NK-92 treated with Interleukin-12 subunit alpha and Interleukin-12 subunit beta, amount 100 ng/mL, for 24 hours (cell line): ENCODE results near the gene MRPL22.
"Not testable (repeated sequence)": the region's sequence is repeated elsewhere in the genome, so short reads cannot be mapped to it uniquely, and the experiment has no call there.

ENCODE experiments used
- DNase-seq: peaks from one replicate; lab custom pipeline; 2025; lab: John Stamatoyannopoulos, UW

The MRPL22 gene

DNA sequence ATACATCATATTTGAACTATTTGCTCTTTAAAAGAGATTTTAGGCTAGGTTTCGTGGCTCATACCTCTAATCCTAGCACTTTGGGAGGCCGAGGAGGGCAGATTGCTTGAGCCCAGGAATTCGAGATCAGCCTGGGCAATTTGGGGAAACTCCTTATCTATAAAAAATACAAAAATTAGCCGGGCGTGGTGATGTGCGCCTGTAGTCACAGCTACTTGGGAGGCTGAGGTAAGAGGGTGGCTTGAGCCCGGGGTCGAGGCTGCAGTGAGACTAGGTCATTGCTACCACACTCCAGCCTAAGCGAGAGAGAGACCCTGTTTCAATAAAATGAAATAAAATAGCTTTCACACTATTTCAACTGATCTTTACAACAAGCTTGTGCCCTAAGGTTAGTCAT lies 500 bp upstream of the MRPL22 start:
- DNase-seq, result no peak

DNA sequence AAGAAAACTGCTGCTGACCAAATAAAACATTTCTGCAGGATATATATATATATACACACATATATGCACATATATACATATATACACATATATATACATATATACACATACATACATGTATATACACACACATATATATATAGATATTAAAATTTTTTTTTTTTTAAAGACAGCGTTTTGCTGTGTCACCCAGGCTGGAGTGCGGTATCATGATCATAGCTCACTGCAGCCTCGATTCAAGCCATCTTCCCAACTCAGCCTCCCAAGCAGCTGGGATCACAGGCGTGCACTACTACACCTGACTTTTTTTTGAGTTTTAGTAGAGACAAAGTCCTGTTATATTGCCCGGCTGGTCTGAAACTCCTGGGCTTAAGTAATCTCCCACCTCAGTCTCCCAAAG lies 2.7 kb downstream of the MRPL22 start:
- no peak for DNase-seq

DNA sequence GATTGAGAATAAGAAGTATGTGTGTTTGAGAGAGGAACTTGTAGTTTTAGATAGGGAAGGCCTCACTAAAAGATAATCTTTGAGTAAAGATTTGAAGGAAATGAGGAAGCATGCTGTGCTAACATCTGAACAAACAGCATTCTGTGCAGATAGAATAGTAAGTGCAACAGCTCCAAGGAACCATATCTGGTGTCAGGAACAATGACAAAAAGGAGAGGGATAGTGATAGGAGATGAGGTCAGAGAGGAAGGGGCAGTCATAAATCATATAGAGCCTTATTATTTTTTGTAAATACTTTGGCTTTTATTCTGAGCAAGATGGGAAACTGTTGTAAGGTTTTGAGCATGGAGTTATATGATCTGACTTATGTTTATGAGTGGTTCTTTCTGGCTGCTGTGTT lies 3.8 kb downstream of the MRPL22 start:
- DNase-seq, result no peak

DNA sequence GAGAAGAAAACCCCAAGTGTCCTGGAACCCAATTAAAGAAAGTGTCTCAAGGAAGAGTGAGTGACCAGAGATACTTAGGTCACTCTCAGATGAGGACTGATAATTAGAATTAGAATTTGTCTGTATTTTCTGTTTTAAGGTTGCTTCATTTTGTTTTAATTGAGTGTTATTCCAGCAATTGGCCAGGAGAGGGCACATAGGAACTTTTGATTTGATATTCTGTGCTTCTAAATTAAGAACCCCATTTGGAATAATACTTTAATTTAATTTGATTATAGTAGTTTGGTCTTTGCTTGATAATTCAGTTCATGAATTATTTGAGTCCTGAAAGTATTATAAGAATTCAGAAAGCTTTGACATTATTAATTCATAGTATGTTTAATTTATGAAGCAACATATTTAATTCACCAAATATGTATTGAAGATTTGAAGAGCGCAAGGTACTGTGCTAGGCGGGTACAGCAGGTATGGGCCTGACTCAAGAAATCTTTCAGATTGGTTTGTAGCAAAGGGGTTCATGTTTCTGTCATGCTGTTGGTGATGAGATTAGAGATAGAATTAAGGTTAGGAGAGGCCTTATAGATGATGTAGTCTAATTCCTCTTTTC lies 4.9 kb downstream of the MRPL22 start:
- DNase-seq, result no peak

DNA sequence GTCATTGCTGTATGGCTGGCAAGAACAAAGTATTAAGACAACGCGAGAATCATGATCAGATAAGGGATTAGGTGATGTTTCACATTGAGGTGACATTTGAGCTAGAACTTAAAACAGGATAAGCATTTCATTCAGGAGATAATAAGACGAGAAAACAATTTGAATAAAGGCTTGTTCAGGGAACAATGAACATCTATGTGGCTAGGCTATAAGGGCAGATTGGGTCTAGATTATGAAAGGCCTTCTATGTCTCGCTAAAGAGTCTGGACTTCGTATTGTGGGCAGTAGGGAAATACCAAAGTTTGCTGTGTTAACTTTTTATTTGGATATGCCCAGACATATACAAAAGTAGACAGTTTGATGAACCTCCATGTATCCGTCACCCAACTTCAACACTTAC lies 6.9 kb downstream of the MRPL22 start:
- no peak for DNase-seq

DNA sequence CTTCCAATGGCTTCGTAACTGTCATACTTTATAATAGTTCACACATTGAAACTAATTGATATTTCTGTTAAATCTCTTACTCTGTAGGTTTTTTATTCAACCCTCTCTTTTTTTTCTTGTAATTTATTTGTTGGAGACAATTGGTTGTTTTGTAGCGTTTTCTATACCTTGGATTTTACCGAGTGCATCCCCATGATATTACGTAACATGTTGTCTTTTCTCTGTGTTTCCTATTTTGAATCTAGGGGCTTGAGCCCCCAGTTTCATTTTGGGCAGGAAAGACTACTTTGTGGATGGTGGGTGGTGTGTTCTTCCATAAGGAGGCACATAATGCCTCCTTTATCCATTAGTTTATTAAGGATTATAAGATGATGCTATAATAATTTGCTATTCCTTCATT lies 7.4 kb downstream of the MRPL22 start:
- DNase-seq, result no peak

DNA sequence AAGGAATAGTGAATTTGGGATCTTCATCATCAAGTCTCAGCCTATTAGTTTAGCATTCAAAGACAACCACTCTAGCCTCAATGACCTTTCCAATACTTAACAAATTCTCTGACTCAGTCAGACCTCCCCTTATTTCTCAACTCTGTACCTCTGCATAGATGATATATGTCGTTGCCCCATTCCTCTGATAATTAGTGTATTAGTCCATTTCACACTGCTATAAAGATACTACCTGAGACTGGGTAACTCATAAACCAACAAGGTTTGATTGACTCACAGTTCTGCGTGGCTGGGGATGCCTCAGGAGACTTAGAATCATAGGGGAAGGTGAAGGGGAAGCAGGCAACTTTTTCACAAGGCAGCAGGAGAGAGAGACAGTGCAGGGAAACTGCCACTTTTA lies 8.9 kb downstream of the MRPL22 start:
- no peak for DNase-seq

DNA sequence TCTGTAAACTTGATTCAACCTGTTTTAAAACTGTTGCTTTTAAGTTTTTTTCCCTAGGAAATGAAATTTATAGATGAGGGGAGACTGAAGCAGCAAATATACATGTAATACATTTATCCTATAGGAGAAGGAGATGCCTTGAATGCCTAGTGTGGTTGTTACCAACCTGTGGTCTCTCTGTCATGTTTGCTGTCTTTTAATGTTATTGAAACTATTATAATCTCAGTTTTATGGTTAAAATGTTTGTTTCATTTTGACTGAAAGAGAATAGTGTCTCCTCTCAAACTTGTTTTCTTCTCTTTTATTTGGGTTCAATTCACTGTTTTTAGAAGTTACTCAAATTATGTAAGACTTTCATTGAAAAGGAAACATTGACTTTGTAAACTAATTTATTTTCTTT lies 15.8 kb downstream of the MRPL22 start:
- DNase-seq, result no peak

DNA sequence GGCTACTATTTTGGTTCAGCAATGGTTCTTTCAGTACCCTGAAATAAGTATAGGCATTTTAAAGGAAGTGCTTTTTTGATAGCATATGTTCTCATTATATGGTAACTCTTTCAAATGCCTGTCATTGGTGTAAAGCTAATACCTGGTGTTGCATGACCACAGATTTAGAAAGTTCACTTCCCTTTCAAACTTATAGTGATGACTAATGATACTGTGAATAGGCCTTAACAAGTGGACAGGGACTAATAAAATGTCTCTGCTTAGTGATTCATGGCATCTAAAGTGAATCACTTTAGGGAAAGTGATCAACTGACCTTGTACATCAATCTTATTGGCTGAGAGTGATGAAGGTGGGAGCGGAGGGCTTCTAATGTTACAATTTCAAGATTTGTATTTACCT lies 21.6 kb downstream of the MRPL22 start:
- DNase-seq, result no peak

DNA sequence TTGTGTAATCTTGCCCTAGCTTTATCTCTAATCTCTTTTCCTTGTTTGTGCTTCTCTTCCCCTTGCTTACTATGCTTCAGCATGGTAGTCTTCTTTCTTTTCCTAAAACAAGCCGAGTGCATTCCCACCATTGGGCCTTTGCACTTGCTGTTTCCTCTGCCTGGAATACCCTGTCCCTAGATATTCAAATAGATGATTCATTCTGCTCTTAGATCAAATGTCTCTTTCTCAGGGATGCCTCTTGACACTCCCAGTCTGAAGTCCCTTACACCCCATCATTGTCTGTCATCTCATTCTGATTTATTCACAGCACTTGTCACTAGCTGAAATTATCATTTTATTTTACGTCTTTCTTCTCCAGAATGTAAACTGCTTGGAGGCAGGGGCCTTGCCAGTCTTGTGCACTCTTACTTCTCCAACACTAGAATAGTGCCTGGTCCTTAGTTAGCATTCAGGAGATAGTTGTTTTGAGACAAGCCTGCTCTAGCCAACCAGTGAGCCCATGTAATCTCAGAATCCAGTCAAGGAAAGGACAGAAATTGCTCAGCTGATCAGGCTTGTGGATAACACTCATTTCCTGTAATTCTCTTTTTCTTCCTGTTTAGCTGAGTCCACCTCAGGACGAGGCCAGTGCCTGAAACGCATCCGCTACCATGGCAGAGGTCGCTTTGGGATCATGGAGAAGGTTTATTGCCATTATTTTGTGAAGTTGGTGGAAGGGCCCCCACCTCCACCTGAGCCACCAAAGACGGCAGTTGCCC lies 25.4 kb downstream of the MRPL22 start:
- no peak for DNase-seq

DNA sequence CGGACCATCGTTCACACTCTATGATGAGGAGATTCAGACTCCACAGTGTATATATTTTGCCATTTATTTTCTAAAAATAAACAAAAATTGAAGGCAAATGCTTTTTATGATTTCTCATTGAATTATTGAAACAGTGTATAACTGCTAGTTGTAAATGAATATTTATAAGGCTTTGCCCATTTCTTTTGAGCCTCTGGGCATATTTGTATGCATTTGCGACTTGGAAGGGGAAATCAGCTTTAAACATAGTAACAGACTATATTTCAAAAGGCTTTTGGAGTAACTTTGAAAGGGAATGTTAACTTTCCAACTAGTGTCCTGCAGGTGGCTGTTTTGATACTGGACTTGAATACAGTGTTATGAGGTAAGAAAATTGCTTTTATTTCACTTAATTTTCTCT lies 26.0 kb downstream of the MRPL22 start:
- DNase-seq, result no peak

DNA sequence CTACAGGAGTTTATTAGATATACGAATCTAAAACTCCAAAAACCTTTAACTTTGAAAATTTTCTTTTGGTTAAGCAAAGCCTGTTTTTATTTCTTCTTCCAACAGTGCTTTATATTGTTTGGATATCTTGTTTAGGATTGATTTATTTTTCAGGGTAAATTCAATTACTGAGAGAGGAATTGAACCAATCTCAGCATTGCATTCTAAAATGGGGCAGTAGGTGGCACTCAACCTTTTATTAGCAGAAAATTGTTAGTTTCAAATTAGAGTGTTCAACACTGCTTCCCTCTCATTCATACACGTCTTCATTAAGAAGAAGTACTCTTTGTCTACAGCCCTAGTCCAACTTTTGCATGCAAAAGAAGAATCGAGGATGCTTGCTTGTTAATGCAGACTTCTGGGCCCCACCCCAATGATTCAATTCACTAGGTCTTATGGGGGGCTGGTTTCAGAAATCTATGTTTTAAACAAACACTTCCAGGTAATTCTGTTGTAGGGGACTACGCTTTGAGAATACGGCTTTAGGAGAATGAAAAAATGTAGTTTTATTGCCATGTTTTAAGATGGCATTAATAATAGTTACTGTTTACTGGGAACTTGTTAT lies 26.6 kb downstream of the MRPL22 start:
- DNase-seq, result no peak

DNA sequence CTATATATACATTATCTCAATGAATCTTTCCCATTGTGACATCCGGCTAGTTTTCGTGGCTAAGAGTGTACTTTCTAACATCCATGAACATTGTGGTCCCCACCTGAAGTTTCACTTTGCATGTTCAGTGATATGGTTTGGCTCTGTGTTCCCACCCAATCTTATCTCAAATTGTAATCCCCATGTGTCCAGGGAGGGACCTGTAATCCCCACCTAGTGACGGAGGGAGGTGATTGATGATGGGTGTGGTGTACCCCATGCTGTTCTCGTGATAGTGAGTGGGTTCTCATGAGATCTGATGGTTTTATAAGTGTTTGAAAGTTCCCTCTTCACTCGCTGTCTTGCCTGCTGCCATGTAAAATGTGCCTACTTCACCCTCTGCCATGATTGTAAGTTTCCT lies 28.1 kb downstream of the MRPL22 start:
- DNase-seq, result no peak

DNA sequence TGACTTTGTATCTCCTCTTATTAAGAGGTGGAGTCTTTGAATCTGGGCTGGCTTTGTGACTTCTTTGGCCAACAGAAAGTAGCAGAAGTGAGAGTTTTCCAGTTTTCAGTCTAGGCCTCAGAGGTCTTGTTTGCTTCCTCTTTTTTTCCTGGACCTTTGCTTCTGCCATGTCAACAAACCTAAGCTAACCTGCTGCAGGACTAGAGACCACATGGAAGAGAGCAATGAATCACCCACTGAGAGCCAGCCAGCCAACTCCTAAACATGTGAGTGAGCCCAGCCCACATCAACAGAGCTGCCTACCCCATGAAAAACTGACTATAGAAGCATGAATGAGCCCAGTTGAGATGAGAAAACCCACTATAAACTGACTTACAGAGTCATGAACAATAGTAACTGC lies 29.9 kb downstream of the MRPL22 start:
- no peak for DNase-seq

DNA sequence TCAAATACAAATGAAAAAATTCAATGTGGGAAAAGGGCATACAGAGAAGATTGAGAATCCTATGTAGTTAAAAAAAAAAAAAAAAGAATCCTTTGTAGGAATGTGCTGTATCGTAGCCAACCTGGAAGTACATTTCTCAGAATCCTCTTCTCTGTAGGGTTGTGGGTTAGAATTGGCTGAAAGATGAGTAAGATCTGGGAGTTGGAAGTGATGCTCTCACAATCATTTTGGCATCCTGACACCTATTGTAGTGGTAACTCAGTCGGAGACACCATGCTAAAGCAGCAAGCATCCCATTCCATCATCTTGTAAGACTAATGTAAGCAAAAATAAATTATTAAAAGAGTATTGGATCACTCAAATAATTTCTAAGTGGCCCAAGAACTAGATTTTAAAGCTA lies 30.6 kb downstream of the MRPL22 start:
- DNase-seq, result no peak

DNA sequence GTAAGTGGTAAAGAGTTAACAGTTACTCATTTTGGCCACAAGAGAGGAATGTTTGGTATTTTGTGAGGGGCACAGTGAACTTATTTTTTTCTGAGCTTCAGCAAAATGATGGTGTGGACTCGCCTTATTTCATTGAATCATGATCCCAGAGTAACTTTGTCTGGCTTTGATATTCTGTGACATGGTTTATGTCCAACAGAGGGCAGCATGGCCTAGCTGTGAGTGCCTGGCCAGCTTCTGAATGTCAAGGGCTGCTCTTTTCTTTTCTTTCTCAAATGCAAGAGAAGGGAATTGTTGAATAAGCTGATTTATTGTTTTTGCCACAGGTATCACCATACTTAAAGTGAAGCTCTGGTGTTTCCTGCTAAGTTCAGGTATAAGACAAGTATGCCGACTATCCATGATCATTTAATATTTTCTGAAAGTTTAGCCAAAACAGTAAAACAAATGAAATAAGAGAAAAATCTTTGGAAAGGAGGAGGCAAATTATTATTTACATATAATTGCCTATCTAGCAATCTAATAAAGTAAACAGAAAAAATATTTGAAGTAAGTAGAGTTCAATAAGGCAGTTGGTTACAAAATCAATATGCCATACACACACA lies 31.7 kb downstream of the MRPL22 start:
- DNase-seq, result no peak

DNA sequence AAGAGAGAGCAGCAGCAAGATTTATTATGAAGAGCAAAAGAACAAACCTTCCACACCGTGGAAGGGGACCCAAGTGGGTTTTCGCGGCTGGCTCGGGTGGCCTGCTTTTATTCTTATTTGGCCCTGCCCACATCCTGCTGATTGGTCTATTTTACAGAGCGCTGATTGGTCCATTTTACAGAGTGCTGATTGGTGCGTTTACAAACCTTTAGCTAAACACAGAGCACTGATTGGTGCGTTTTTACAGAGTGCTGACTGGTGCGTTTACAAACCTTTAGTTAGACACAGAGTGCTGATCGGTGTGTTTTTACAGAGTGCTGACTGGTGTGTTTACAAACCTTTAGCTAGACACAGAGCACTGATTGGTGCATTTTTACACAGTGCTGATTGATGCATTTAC lies 35.2 kb downstream of the MRPL22 start:
- DNase-seq, result not testable (repeated sequence)

DNA sequence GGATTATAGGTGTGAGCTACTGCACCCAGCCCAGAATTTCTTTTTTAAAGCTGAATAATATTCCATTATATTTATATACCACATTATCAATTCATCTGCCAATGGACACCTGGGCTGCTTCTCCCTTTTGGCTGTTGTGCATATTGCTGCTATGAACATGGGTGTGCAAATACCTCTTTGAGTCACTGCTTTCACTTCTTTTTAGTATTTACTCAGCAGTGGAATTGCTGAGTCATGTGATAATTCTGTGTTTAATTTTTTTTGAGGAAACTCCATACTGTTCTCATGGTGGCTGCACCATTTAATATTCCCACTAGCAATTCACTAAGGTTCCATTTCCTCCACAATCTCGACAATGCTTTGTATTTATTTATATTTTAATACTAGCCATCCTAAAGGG lies 36.5 kb downstream of the MRPL22 start:
- DNase-seq, result no peak

DNA sequence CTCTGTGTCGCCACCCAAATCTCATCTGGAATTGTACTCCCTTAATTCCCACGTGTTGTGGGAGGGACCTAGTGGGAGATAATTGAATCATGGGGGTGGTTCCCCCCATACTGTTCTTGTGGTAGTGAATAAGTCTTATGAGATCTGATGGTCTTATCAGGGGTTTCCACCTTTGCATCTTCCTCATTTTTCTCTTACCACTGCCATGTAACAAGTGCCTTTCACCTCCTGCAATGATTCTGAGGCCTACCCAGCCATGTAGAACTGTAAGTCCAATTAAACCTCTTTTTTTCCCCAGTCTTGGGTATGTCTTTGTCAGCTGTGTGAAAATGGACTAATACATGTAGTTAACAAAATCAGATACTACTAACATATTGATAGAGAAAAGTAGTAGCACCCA lies 37.4 kb downstream of the MRPL22 start:
- not testable (repeated sequence) for DNase-seq

DNA sequence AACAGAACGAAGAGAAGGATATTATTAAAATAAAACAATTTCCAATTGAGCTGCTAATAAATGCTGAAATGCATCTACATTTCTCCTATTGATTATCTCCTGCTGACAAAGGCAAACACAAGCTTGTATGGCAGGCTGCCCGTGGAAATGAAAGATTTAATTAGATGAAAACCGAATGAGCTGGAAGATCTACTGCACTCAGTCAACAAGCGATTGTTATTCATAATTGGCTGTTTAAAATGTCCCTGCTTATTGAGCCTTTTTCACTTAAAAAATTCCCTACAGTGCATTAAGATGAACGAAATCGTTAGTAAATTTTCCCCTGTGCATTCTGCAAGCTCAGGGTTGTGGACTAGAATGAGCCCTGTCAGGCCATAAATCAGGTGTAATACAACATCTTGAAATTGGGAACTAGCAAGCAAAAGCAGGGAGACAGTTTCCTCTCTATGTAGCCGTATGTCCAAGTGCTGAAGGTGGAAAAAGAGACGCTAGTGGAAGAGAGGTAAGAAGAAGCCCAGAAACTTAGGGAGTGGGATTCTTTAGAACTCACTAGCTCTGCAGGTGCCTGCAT lies 44.2 kb downstream of the MRPL22 start:
- no peak for DNase-seq

DNA sequence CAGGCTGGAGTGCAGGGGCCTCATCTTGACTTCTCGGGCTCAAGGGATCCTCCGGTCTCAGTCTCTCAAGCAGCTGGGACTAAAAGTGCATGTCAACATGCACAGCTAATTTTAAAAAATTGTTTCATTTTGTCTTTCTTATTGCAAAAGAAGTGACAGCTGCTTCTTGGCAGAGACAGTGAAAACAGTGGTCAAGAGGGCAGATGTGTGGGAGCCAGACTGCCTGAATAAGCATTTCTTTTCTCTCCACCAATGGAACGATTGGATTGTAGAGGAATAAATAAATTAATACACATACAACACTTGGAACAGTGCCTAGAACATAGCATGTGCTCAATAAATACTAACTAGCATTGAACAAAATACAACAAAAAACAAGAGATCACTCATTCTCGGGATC lies 45.3 kb downstream of the MRPL22 start:
- DNase-seq, result no peak

DNA sequence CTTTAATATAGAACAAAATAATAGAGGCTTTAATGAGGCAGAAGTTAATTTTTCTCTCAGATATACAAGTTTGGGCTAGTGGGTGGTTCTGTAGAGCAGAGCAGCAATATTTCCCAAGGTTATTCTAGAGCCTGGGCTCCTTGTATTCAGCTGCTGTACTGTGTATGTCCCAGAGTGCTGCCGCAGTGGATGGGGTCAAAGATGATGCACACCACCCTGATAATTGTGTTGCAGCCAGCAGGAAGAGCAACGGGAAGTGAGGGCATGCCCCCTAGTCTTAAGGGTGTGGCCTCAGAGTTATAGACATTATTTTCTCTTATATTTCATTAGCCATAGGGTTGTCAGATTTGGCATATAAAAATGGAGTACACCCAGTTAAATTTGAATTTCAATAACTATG lies 48.8 kb downstream of the MRPL22 start:
- no peak for DNase-seq

DNA sequence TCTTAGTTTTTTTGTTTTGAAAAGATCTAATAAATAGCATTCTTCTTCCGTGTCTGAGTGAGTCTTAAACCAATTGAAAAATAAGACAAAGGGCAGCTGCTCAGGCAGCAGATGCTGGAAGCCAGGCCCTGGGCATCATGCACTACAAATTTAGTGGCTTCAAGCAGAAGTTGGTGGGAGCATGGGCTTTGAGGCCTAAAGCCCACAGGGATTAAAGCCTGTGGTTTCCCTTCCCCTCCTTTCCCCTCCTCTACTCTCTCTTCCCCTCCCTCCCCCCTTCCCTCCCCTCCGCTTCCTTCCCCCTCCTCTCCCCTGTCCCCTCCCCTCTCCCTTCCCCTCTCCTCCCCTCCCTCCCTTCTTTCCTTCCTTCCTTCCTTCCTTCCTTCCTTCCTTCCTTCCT lies 52.6 kb downstream of the MRPL22 start:
- no peak for DNase-seq
